Inferior parietal cortex (tissue), 1 donor: ENCODE data around the gene CDK4.

Source experiments
- DNase-seq: peaks from one replicate; pipeline ENCODE4 v3.0.0-alpha.2; 2016; ENCODE audit errors: extremely low spot score

Gene CDK4

DNA sequence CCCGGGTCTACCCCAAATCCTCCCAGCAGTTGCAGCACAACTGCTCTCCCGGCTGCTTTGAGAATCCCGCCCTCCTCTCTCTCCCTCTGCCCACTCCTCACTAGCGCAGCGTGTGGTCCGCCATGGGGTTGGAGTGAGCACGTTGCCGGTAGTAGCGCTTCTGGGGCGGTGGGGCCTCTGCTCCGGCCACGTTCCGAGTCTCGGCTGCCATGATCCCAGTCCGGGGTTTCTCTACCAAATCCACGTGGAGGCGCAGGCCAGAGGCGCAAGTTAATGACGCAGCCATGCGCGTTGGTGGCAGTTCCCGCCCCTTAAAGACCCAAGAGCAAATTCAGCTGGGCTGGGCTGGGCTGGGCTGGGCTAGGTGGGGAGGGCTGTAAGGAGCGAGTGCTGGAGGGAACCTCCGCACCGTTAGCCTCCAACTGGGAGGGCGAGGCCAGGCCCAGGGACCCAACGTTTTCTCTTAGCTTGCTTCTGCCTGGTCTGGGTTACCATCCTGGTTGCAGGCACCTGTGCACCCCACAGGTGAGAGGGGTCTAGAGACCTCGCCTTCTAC lies 19.8 kb upstream of the CDK4 start, which contains the start of gene METTL1:
Gene METTL1, minus strand, starts transcription at position 233 of the 556 bp plus-strand sequence. Its CDS starts 22 bp downstream, at position 211.
- DNase-seq = peak; percentile 97

DNA sequence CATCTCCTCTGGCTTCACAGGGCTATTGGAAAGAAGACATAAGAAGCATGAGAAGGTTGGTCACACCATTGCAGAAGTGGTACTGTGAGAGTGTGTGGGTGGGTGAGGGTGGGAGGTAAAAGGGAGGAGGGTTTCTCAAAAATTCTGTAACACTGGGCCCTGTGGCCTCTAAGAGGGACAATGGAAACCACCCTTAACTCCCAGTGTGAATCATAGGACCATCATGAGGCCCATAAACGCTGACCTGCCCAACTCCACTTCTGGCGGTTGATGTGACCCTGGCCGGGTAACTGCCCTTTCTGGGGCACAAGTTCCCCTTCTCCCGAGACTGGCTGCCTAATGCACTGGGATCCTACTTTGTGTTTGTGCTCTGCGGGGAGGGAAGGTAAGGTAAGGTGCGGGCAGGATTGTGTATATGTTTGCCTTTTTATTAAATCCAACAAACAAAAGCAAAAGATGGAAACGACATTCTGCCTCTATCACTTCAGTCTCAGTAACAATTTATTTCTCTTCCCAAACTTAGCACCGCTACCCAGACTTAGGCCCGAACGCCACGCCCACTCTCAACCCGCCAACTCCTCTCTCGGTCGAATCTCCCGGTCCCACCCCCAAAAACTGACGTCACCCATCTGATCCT lies 19.2 kb upstream of the CDK4 start:
- DNase-seq = no peak

DNA sequence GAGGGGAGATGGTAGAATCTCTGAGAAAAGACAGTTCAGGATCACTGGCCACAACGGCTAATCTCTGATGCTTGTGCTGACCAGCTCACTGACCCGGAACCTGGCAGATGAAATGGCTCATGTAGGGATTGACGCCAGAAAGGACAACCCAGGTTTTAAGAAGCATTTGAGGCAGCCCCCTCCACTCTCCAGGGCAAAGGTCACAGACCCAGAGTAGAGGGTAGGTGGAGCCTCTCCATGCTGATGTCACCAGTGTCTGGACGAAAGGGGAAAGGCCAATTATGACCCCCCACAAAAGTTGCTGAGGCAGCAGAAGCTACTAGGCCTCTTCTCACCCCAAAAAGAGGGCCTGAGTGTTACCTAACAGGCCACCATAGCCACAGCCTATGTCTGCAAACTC lies 18.6 kb upstream of the CDK4 start:
- no peak for DNase-seq

DNA sequence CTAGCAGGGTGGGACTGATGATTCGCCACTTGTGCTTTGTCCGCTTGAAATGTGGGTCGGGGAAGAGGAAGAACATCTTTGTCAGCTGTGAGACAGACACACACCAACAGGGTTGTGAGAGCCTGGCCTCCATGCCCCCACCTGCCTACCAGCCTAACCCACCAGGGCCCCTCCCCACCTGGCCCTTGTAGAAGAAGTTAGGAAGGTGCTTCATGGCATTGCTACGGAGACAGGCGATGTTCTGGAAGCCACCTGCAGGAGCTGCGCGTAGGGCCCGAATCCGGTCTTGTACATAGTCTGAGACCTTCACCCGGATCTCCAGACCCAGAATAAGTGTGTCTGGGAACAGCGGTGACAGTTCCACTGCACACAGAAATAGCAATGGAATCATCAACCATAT lies 17.5 kb upstream of the CDK4 start:
- no peak for DNase-seq

DNA sequence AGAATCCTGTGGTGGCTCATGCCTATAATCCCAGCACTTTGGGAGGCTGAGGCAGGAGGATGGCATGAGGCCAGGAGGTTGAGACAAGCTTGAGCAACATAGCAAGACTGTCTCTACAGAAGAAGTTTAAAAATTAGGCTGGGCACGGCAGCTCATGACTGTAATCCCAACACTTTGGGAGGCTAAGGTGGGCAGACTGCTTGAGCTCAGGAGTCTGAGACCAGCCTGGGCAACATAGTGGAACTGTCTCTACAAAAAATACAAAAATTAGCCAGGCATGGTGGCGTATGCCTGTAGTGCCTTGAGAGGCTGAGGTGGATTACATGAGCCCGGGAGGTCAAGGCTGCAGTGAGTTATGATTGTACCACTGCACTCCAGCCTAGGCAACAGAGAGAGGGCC lies 15.8 kb upstream of the CDK4 start:
- DNase-seq = no peak

DNA sequence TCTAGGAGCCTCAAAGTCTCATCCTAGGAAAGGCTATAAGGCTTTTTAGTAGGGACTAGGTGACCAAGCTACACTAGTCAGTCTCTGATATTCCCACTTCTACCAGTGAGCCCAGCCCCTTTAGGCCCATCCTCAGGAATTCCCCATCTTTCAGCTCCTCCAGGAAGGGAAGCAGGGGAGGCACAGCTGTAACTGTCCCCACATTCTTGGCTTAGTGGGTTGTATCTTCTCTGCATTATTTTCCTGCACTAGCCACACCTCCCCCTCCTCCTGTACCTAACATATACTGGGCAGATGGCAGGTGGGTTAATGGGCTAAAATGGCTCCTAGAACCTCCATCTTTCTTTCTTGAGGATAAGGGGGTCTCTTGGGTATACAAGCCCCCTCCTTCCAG lies 15.2 kb upstream of the CDK4 start:
- DNase-seq = no peak

DNA sequence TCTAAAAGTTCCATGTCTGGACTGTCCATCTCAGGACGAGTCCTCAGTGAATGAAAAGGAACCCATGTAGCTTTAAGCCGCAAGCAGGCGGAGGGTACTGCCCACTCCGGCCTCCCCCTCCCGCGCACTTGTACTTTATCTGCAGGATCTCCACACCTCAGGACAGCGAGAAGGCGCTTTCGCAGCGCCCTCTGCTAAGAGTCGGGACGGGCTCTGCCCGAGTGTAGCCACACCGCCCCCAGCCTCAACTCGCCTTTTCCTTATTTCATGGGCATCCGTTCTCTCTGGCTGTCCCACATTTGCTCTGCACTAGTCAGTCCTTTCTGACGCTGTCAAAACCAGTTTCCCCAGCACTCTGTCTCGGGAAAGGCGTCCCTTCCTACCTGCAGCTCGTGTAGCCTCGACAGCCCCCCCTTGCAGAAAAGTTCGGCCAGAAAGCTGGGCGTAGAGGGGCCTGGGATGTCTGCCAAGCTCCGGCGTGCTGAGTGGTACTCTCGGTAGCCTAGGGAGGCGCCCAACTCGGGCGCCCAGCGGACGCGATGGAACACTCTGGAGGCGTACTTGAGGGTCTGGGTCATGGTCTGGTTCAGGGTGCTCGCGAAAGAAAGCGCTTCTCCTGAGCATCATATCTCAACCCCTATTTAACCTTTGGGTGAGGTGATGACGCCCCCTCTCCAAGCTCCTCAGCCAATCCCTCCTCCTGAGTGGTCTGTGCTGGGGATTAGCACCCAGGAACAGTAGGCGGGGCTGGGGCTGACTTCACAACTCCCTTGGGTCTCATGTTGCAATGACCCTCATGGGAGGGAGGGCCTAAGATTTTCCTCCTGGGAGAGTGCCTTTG lies 14.6 kb upstream of the CDK4 start, which contains the start of gene CYP27B1:
Gene CYP27B1, minus strand, starts transcription at position 615 of the 841 bp plus-strand sequence. Its CDS starts 37 bp downstream, at position 578.
- DNase-seq = no peak

DNA sequence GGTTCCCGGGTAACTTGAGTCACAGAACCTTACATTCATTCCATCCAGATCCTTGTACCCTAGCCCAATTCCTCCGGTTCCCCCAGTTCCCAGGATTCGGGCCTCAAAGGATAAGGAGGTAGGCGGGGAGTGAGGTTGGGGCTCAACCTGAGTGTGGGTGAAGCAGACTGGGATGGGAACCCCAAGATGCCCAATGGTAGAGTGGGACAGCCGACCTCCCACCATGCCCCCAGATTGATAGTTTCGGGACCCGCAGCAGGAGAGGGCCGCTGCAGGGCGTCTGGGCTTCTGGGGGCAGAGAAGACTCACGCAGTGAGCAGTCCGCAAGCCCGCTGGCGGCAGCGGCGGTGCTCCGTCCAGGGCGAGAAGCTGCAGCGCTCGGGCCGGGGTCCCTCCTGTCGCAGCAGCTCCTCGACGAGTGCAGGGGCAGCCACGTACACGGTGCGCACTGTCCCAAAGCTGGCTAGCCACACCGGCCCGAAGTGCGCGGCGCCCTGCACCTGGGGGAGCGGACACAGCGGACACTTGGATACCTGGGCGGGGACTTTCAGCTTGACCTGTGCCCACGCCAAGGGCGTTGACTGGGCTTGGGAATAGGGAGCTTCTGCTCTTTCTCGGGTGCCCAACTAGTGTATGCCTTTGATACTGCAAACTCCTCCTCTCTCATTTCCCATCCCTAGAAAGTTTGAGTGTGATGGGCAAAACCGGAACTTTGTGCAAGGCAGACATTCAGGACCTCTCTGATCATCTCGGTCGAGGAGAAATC lies 13.8 kb upstream of the CDK4 start:
- DNase-seq = no peak

DNA sequence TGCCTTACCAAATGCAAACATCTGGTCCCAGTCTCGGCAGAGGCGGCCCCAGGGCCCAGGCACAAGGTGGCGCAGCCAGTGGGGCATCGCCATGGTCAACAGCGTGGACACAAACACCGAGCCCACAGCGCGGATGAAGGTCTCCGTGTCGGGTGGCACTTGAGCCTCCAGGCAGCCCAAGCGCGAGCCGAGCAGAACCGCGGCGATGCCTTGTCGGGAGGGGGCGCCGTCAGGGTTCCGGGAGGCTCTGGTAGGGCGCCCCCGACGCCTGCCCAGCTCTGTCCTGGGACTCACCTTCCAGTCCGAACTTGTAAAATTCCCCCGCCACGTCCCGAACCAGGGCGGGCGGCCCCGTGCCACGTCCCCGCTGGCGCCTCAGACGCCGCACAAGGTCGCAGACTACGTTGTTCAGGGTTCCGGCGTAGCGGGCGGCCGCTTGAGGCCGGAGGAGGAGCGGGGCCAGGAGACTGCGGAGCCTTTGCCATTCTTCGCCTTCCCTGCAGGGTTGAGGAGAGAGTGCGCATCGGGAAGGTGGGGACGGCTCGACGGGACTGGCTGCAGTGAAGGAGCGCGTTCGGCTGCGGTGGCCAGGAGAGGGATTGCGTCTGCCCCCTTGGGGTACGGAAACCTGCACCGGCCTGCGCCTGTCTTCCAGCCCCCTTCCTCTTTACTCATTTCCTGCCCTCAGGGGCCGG lies 13.0 kb upstream of the CDK4 start:
- no peak for DNase-seq

DNA sequence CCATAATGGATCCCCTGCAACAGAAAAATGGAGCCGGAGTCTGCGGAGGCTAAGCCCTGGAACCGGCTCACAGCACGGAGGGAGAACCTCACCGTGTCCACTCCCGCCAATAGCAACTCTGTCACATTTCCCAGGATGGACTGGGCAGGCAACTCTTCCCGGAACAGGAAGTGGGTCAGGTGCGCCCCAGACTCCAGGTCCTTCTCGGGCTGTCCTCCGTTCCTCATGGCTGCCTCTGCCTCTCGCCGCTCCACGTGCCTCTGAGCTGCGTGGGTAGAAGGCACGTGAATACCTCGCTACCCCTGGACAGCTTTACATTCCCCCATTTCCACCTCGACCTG lies 12.5 kb upstream of the CDK4 start:
- DNase-seq = no peak

DNA sequence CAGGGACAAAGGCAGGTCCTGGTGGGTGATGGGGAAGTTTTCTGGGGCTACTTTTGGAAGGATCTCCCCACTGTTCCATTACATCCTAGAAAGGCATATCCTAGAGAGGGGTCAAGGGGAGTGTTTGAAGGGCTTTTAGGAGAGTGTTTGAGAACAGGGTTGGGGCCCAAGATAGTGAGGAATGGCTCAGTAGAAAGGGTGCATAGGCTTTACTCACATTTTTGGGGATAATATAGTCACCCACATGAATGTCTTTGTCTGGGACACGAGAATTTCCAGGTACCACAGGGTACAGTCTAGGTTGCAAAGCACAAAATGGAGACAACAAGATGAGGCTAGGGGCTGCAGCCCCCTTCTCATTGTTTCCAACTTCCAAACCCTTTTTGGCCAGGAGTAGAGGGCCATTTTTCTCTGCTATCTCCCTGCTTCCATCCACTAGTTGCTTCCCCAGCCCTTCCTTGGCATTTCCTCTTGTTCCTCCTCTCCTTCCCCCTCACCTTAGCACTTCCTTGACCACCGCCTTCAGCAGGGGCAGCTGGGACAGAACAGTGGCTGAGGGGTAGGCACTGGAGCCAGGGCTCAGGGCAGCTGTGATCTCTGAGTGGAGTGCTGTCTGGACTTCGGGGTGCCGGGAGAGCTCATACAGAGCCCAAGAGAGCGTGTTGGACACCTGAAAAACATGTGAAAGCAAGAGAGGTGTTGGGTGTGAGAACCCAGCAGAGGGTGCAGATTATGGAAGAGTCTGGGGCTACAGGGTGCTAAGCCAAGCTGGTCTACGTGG lies 12.0 kb upstream of the CDK4 start:
- no peak for DNase-seq

DNA sequence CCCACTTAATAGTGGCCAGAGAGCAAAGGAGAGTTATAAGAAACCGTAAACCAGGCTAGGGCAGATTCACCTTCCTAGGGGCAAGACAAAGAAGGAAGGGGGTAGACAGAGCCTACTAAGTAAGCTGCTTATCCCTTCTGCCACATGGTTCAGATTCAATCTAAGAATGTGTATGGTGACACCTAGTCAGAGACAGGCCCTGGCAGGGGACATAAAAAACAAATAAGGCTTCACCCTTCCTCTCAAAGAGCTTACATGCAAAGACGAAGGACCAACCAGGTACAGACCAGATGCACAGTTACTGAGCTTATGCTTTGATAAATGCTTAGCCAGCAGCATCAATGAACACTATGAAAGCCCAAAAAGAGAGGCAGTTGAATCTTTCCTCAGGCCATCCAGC lies 10.4 kb upstream of the CDK4 start:
- DNase-seq = no peak

DNA sequence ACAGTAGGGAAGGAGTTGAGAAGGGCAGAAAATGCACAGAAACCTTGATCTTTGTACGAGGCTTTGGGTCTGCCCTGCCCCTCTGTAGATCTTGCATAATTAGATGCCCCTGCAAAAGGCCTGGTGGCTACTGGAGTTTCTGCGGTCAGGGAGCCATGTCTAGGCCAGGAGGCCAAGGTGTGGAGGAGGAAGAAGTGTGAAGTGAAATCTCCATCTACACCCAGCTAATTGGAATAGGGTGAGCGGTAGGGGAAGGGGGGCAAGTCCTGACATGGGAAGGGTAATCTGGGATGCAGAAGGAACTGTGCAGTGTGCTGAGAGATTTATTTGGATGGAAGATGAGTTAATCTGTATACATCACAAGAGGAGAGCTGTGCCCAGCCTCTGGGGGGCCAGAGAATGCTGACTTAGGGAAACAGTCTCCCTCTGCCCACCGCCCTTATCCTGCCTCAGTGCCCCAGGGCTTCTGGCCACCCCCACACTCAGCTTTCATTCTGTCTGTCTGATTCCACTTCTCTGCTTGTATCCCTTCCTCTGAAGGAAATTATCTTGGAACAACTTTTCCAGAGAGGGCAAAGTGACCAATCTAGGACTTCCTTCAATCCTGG lies 9.4 kb upstream of the CDK4 start:
- no peak for DNase-seq

DNA sequence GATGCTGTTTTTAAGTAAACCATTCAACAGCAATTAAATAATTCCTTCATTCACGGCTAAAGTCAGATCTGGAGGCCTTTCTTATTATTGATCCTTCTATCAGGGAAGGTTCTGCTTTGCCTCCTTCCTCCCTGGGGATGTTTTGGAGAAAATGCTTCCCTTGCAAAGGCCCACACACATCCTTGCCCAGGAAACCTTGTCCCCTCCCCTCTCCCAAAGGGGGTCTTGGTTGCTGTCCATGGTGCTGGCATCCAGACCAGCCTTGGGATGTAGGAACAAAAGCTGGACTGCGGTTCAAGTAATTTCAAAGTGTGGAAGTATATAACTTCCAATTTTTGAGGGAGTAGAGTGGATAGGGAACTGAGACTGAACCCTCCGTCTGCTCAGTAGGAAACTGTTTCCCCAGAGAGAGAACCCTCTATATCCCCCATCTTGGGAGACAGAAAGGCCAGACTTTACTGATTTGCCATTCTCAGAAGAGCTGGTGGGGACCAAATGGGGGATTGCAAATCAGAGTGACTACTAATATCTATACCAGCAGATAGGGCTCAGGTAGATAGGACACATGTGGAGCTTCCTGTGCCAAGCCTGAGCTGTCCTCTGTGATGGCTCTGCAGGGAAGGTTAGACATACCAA lies 8.4 kb upstream of the CDK4 start:
- no peak for DNase-seq

DNA sequence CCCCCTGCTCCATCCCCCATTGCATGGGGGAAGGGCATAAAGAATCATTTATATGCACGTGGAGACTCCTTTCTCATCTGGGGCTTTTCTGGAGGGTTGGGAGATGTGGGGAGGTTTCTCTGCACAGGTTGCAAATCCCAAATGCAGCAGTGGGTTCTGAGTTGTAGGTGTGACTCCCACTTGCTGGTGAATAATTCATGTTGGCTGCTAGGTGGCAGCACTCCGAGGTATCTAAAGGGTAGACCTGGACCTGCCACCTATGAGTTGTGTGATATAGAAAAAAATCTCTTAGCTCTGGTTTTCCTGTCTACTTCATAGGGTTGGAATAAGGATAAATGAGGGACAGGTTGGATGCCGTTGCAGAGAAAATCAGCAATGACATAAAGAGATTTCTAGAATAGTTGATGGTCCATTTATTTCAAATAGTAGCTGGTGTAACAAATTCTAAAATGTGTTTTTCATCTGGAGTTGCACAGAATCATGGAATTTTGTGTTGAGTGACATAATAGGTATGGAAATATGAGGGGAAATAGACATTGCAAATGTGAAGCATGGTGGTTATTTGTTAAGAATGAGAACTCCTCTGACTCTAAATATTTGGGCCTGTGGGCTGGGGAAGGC lies 7.4 kb upstream of the CDK4 start:
- no peak for DNase-seq

DNA sequence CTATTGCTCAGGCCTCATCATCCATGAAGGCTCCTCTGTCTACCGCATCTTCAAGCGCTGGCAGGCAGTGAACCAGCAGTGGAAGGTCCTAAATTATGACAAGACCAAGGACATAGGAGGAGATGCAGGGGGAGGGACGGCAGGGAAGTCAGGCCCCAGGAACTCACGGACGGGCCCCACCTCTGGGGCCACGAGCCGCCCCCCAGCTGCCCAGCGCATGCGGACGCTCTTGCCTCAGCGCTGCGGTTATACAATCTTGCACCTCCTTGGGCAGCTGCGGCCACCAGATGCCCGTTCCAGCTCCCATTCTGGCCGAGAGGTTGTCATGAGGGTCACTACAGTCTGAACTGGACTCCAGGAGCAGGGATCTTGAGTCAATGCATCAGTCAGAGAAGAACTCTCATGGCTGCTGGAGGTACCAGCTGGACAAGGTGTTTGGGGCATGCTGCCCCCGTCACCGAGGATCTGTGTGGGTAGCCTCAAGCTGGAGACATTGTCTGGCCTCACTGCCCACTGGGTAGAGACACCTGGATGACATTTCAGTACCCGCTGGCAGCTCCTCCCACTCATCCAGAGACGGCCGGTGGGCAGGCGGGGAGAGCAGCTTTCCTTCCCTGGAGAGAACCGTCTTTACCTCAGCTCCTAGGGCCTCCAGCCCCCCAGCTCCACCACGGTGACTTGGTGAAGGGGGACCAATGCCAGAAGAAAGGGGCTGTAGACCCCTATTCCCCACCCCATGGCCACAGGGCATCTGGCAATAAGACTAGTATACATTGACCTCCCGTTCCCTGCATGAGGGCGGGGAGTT lies 6.6 kb upstream of the CDK4 start:
- no peak for DNase-seq

DNA sequence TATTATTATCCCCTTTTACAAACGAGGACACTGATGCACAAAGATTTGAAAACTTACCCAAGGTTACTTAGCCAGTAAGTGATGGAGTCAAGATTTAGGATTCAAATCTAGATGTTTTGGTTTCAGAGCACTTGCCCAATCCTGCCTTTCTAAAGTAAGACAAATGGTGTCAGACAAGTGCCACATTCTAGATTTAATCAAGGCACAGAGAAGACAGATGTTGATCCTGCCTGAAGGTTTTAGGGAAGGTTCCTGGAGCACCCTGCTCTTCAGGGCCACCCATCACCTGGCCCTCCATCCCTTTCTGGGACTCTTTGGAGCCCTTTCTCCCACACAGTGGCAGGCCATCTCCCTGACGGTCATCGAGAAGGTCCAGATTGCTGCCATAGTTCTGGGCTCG lies 5.7 kb upstream of the CDK4 start:
- DNase-seq = no peak
